Thyroid gland (tissue), 4 donors: Measurements from ENCODE around the gene RIOK3. TPM values are rescaled to one million over a fixed set of nuclear protein-coding genes. Genes with fewer than 3 reads are reported as not detected.

Source experiments
- DNase-seq, 2 donors: peaks; one replicate each; pipeline ENCODE4 v3.0.0-alpha.2; 2019
- H3K27ac ChIP-seq, 3 donors: fragments of 200-600 bp; sonication (generic); 1 replicate in 2 of 3; 2 replicates in 1 of 3; pipeline ENCODE4 v1.5.1; 2016 to 2019; ENCODE audit warnings: mild to moderate bottlenecking in 1 of 3, moderate library complexity in 1 of 3
- H3K27me3 ChIP-seq: fragments of 200-600 bp; sonication (generic); one replicate; pipeline ENCODE4 v1.5.1; 2019
- H3K36me3 ChIP-seq, 2 donors: fragments of 200-600 bp; sonication (generic); one replicate each; pipeline ENCODE4 v1.5.1; 2016 to 2019
- H3K4me1 ChIP-seq, 2 donors: fragments of 200-600 bp; sonication (generic); one replicate each; pipeline ENCODE4 v1.5.1; 2017 to 2019
- H3K4me3 ChIP-seq, 3 donors: fragments of 200-600 bp; sonication (generic); replicated peaks in 1 of 3; 1 replicate in 2 of 3; 2 replicates in 1 of 3; pipeline ENCODE4 v1.5.1; 2016; ENCODE audit warnings: mild to moderate bottlenecking in 1 of 3
- H3K9me3 ChIP-seq: fragments of 200-600 bp; sonication (generic); one replicate; pipeline ENCODE4 v1.5.1; 2017
- CTCF ChIP-seq, 6 experiments: fragments of 200-600 bp in 3 of 6; fragments of 450-650 bp in 3 of 6; sonication (generic) in 3 of 6; IDR thresholded peaks; one replicate each; pipeline ENCODE4 v1.5.1; 2016 to 2019; ENCODE audit warnings: antibody characterized with exemption in 6 of 6, mild to moderate bottlenecking in 2 of 6, inconsistent platforms in 1 of 6, moderate library complexity in 1 of 6
- POLR2A ChIP-seq, 2 donors: fragments of 450-650 bp; IDR thresholded peaks; one replicate each; pipeline ENCODE4 v1.6.1; 2017; ENCODE audit warnings: antibody characterized with exemption in 2 of 2, mild to moderate bottlenecking in 2 of 2, moderate library complexity in 1 of 2
- WGBS, 2 donors: methylation state at CpG; one replicate each; pipeline ENCODE4 v1.1.5; 2017; 5-methylcytosine and 5-hydroxymethylcytosine counted together
- intact Hi-C: fragments of 100-400 bp; cut with DNase I; formaldehyde crosslinking; loops from one replicate; pipeline ENCODE4 v1.15.1; 2023
- total RNA-seq, 4 donors: library from RNA; depleted of rRNA; stranded (reverse); fragments of >200 nt; gene quantifications; one replicate each; pipeline ENCODE4 v1.2.3, GENCODE V29; 2016

The RIOK3 gene
- total RNA-seq, 4 donors from 2014 or later, result 51.2 to 85.7 (median 63.6) TPM

GRCh38 chr18:23412351-23412964 lies 40.6 kb upstream of the RIOK3 start:
- DNase-seq, result no peak
- TF ChIP-seq CTCF (IDR thresholded peaks at IDR 0.05), result no peak
- TF ChIP-seq POLR2A (IDR thresholded peaks at IDR 0.05), result no peak
- intact Hi-C loops, result loop anchor here (5.0 to 10.0 kb wide), 3 partner anchors 198 to 378 kb away; no protein-coding TSS in a partner anchor
- Histone ChIP-seq H3K27me3 (no peaks in the 10 kb centered on the region), H3K27ac (no peak overlapping the region), H3K9me3 (no peaks in the 10 kb centered on the region), H3K4me3 (no peak overlapping the region), H3K36me3 (no peaks in the 10 kb centered on the region), H3K4me1 (peaks cover 8% of the 10 kb centered on the region in 2 donors)
- WGBS, 2 donors, result 68 to 71% methylated on average over 3 of the region's 3 CpGs

GRCh38 chr18:23415515-23415914 lies 37.6 kb upstream of the RIOK3 start:
- no peaks in the 10 kb centered on the region for H3K27me3 ChIP-seq
- H3K9me3 ChIP-seq, result no peaks in the 10 kb centered on the region
- 87 to 88% methylated on average over 4 of the region's 4 CpGs for WGBS, 2 donors
- H3K27ac ChIP-seq, result no peak overlapping the region
- H3K4me1 ChIP-seq, result no peaks in the 10 kb centered on the region
- intact Hi-C loops, result loop anchor here (10.0 kb wide), 2 partner anchors 201 to 381 kb away; no protein-coding TSS in a partner anchor
- H3K4me3 ChIP-seq, result no peak overlapping the region
- no peak for DNase-seq
- TF ChIP-seq POLR2A (IDR thresholded peaks at IDR 0.05) (no peak), CTCF (IDR thresholded peaks at IDR 0.05) (no peak)
- no peaks in the 10 kb centered on the region for H3K36me3 ChIP-seq

- H3K9me3 ChIP-seq, result no peaks in the 10 kb centered on the region
- H3K4me1 ChIP-seq, result no peaks in the 10 kb centered on the region
- TF ChIP-seq POLR2A (IDR thresholded peaks at IDR 0.05) (no peak), CTCF (IDR thresholded peaks at IDR 0.05) (no peak)
- 76 to 84% methylated on average over 3 of the region's 3 CpGs for WGBS, 2 donors
- intact Hi-C loops, result loop anchor here (10.0 kb wide), 2 partner anchors 201 to 381 kb away; no protein-coding TSS in a partner anchor
- no peaks in the 10 kb centered on the region for H3K36me3 ChIP-seq
- no peak overlapping the region for H3K4me3 ChIP-seq
- H3K27ac ChIP-seq, result no peak overlapping the region
- no peaks in the 10 kb centered on the region for H3K27me3 ChIP-seq
- no peak for DNase-seq
These were observed 36.8 kb upstream of the RIOK3 start for GRCh38 chr18:23416298-23416697.

GRCh38 chr18:23421277-23421676 lies 31.8 kb upstream of the RIOK3 start:
- intact Hi-C loops, result no loop called here

More at GRCh38 chr18:23421277-23421676, 31.8 kb upstream of the RIOK3 start:
- Histone ChIP-seq H3K36me3 (no peaks in the 10 kb centered on the region), H3K4me3 (no peak overlapping the region), H3K27me3 (no peaks in the 10 kb centered on the region), H3K27ac (no peak overlapping the region), H3K9me3 (no peaks in the 10 kb centered on the region), H3K4me1 (peaks cover 3 to 5% of the 10 kb centered on the region in 2 donors)
- TF ChIP-seq CTCF (IDR thresholded peaks at IDR 0.05), result no peak
- TF ChIP-seq POLR2A (IDR thresholded peaks at IDR 0.05), result no peak
- 95% methylated on average over 1 of the region's 1 CpG for WGBS, 2 donors
- DNase-seq, result no peak
